Brain pericyte (primary cell): ENCODE results near the gene FGF4.

Source experiments
- DNase-seq: peaks from one replicate; pipeline ENCODE4 v3.0.0-alpha.2; 2012; ENCODE audit warnings: low read depth, low spot score

The FGF4 gene

DNA sequence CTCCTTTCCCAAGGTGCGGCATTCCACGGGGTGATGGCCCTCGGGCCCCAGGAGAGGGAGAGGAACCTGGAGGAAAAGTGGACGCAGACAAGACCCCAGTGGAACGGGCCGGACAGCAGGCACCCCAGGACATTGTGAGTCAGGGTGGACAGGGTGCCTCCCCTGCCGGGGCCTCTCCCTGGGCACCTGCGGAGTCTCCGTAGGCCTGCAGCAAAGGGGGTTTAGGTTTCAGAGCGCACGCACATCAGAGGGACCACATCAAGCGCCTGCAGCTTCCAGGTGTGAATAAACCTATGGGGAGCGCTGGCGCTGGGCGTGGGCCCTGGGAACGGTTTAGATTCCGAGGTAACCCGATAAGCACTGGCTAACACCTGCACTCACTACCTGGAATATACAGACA is 48.7 kb downstream of the FGF4 start:
- no peak for DNase-seq

DNA sequence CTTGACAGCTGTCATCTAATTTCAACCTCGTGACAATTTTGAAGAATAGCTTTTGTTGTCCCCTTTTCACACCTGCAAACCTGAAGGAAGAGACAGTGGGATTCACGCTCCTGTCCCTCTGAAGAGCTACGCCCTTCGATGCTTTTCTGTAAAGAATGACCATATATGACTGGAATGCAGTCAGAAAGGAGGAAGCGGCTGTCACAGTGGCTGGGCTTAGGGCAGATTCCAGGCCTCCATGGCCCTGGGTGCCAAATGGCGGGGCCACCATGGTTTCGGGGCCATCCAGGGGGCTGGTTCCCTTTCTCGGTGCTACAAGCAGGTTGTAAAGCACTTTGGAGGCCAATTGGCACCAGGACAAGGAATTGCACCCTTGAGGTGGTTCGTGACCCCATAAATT is 49.1 kb downstream of the FGF4 start:
- no peak for DNase-seq

DNA sequence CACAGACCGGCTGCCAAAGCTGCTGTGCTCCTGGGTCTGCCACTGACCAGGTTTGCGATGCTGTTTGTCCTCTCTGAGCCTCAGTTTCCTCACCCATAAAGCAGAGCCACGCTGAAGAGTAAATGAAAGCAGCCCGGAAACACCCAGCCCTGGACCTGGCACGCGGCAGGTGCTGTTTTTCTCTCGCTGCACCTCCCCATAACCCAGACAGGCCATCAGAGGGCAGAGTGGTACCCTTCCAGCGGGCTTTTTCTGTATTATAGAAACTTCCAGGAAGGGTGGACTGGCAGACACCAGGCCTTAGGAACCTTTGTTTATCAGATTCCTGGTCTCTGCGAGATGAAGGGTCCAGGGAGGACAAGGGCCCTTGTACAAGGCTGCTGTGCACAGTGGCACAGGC is 53.4 kb downstream of the FGF4 start:
- DNase-seq: no peak

DNA sequence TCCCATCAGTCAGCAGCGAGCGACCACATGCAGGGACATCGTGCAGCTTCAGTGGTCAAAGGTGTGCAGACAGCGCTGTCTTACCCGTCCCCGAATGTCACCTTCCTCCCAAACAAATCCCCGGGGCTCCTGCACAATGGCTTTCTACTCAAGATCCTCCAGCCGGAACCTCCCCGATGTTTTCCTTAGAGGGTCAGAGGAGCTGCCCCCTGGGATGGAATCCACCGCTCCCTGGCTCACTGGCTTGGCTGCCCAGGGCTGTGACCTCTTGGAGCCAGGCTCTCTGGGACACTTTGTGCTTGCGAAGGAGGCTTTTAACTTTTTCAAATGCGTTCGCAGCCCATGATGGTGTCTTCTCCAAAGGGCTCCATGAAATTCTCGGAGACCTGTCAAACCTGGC is 54.0 kb downstream of the FGF4 start:
- no peak for DNase-seq
